ENCODE results near the gene SP100. TPM values are rescaled to one million over a fixed set of nuclear protein-coding genes. Genes with fewer than 3 reads are reported as not detected.

Gene SP100
- total RNA-seq, 2 donors from 2014 or later = 0.11 to 0.70 TPM

DNA sequence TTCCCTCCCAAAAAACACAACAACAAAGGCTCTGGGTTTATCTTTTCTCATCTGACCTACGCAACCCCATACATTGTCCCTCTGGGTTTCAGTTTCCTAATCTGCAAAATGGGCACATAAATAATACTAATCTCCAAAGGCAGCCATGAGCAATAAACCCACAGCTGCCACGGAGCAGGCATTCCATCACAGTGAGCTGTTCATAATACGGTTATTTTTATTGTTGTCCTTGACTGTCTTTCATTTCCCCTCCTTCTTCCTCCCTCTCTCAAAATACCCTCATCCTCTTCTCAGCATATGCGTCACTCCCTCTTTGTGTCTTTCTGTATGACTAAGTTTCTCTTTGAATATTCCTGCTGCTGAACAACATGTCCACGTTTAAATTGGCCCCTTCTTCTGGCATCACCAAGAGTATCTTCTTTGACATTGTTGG lies 166.9 kb downstream of the SP100 start:
- 83 to 91% methylated on average over 5 of the region's 5 CpGs for WGBS, 2 experiments (ENCODE audit: insufficient coverage in 1 of 2, insufficient read length in 1 of 2)
- Histone ChIP-seq H3K9ac (ENCODE audit: extremely low read depth, low read length, poor library complexity, severe bottlenecking) (no peak overlapping the region), H3K27me3 (ENCODE audit: control insufficient read depth, insufficient read depth, low read length, poor library complexity, severe bottlenecking) (no peaks in the 10 kb centered on the region), H3K4me1 (ENCODE audit: control insufficient read depth, insufficient read depth, low read length) (no peaks in the 10 kb centered on the region), H3K4me3 (ENCODE audit: low read length) (no peak overlapping the region), H3K36me3 (ENCODE audit: control insufficient read depth, insufficient read depth, low read length) (no peaks in the 10 kb centered on the region), H3K27ac (ENCODE audit: low read depth, low read length) (no peak overlapping the region), H3K9me3 (ENCODE audit: control insufficient read depth, low read length) (no peaks in the 10 kb centered on the region)
- Mint-ChIP-seq H3K4me3 (no peak overlapping the region), H3K4me1 (no peaks in the 10 kb centered on the region), H3K9me3 (peaks cover 2% of the 10 kb centered on the region), H3K27ac (no peak overlapping the region), H3K27me3 (ENCODE audit: insufficient read depth) (no peaks in the 10 kb centered on the region), H3K36me3 (ENCODE audit: low read depth) (no peaks in the 10 kb centered on the region)
- TF ChIP-seq, protein P1, sequence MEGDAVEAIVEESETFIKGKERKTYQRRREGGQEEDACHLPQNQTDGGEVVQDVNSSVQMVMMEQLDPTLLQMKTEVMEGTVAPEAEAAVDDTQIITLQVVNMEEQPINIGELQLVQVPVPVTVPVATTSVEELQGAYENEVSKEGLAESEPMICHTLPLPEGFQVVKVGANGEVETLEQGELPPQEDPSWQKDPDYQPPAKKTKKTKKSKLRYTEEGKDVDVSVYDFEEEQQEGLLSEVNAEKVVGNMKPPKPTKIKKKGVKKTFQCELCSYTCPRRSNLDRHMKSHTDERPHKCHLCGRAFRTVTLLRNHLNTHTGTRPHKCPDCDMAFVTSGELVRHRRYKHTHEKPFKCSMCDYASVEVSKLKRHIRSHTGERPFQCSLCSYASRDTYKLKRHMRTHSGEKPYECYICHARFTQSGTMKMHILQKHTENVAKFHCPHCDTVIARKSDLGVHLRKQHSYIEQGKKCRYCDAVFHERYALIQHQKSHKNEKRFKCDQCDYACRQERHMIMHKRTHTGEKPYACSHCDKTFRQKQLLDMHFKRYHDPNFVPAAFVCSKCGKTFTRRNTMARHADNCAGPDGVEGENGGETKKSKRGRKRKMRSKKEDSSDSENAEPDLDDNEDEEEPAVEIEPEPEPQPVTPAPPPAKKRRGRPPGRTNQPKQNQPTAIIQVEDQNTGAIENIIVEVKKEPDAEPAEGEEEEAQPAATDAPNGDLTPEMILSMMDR (conservative IDR thresholded peaks at IDR 0.05) = no peak
- DNase-seq = no peak

DNA sequence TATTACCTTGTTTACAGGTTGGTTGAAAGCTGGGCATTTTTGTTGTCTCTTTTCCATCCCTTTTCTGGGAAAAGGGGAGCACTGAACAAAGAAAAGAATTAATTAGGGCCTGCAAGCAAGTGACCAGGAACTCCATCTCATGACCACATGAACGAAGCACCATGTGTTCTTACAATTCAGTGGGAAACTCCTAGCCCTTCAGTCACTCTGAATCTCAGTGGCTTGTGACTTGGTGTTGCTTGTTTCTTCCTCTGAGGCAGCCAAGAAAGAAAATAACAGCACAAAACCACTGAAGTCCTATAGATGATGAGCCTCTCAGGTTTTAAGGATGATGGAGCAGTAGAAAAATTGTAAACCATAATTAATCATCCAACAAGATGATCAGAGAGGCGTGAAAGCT lies 167.6 kb downstream of the SP100 start:
- Mint-ChIP-seq H3K36me3 (ENCODE audit: low read depth) (no peaks in the 10 kb centered on the region), H3K4me1 (no peaks in the 10 kb centered on the region), H3K27ac (no peak overlapping the region), H3K27me3 (ENCODE audit: insufficient read depth) (no peaks in the 10 kb centered on the region), H3K4me3 (no peak overlapping the region), H3K9me3 (peaks cover 2% of the 10 kb centered on the region)
- WGBS, 2 experiments (ENCODE audit: insufficient coverage in 1 of 2, insufficient read length in 1 of 2) = 85 to 88% methylated on average over 1 to 2 of the region's 2 CpGs
- H3K27ac ChIP-seq (ENCODE audit: low read depth, low read length) = no peak overlapping the region
- H3K9me3 ChIP-seq (ENCODE audit: control insufficient read depth, low read length) = no peaks in the 10 kb centered on the region
- no peaks in the 10 kb centered on the region for H3K27me3 ChIP-seq (ENCODE audit: control insufficient read depth, insufficient read depth, low read length, poor library complexity, severe bottlenecking)
- no peak overlapping the region for H3K4me3 ChIP-seq (ENCODE audit: low read length)
- DNase-seq = no peak
- H3K4me1 ChIP-seq (ENCODE audit: control insufficient read depth, insufficient read depth, low read length) = no peaks in the 10 kb centered on the region
- TF ChIP-seq, protein P1 (conservative IDR thresholded peaks at IDR 0.05) = no peak
- H3K9ac ChIP-seq (ENCODE audit: extremely low read depth, low read length, poor library complexity, severe bottlenecking) = no peak overlapping the region
- no peaks in the 10 kb centered on the region for H3K36me3 ChIP-seq (ENCODE audit: control insufficient read depth, insufficient read depth, low read length)

DNA sequence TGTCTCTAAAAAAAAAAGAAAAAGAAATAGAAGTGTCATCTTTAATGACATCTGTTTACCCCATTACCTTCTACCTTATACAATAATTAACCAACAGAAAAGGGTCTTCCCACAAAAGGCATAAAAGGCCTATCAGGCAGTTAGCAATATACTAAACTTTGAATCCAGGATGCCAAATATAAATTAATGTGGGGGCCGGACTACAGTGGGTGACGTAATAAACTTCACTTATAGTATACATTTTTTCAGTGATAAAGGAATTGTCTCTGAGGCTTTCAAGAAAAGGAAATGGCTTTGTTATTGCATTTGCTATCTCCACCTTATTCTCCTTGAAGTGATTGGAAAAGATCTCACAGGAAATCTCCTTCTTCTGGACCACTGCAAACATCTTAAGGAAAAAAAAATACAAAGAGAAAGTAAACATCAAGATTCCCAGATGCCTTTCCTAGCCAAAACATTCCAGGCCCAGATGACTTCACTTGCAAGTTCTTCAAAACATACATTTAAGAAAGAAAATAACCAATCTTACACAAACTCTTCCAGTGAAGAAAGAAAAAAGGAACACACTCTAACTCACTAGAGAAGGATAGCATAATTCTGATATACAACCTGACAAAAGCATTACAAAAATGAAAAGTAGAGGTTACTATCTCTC lies 170.5 kb downstream of the SP100 start:
- H3K4me1 Mint-ChIP-seq = no peaks in the 10 kb centered on the region
- Histone ChIP-seq H3K27ac (ENCODE audit: low read depth, low read length) (no peak overlapping the region), H3K36me3 (ENCODE audit: control insufficient read depth, insufficient read depth, low read length) (no peaks in the 10 kb centered on the region), H3K4me3 (ENCODE audit: low read length) (no peak overlapping the region), H3K4me1 (ENCODE audit: control insufficient read depth, insufficient read depth, low read length) (no peaks in the 10 kb centered on the region), H3K9me3 (ENCODE audit: control insufficient read depth, low read length) (no peaks in the 10 kb centered on the region), H3K27me3 (ENCODE audit: control insufficient read depth, insufficient read depth, low read length, poor library complexity, severe bottlenecking) (no peaks in the 10 kb centered on the region), H3K9ac (ENCODE audit: extremely low read depth, low read length, poor library complexity, severe bottlenecking) (no peak overlapping the region)
- DNase-seq = no peak
- no peaks in the 10 kb centered on the region for H3K27me3 Mint-ChIP-seq (ENCODE audit: insufficient read depth)
- H3K4me3 Mint-ChIP-seq = no peak overlapping the region
- H3K27ac Mint-ChIP-seq = no peak overlapping the region
- 93% methylated on average over 2 of the region's 2 CpGs; no CpG with 5 or more reads in 1 of the 2 experiments for WGBS, 2 experiments (ENCODE audit: insufficient coverage in 1 of 2, insufficient read length in 1 of 2)
- TF ChIP-seq, protein P1 (conservative IDR thresholded peaks at IDR 0.05) = no peak
- no peaks in the 10 kb centered on the region for H3K36me3 Mint-ChIP-seq (ENCODE audit: low read depth)
- peaks cover 2% of the 10 kb centered on the region for H3K9me3 Mint-ChIP-seq

All from endodermal cell (in vitro differentiated cells).